Measurements from ENCODE around the gene DLG5. TPM values are rescaled to one million over a fixed set of nuclear protein-coding genes. Genes with fewer than 3 reads are reported as not detected.
"Not testable (repeated sequence)": the region's sequence is repeated elsewhere in the genome, so short reads cannot be mapped to it uniquely, and the experiment has no call there.

DLG5 gene
- total and polyA plus RNA-seq, 2 donors (not counting 1 experiment from before 2014, with no cell fraction given) = 0.51 to 0.54 TPM

DNA sequence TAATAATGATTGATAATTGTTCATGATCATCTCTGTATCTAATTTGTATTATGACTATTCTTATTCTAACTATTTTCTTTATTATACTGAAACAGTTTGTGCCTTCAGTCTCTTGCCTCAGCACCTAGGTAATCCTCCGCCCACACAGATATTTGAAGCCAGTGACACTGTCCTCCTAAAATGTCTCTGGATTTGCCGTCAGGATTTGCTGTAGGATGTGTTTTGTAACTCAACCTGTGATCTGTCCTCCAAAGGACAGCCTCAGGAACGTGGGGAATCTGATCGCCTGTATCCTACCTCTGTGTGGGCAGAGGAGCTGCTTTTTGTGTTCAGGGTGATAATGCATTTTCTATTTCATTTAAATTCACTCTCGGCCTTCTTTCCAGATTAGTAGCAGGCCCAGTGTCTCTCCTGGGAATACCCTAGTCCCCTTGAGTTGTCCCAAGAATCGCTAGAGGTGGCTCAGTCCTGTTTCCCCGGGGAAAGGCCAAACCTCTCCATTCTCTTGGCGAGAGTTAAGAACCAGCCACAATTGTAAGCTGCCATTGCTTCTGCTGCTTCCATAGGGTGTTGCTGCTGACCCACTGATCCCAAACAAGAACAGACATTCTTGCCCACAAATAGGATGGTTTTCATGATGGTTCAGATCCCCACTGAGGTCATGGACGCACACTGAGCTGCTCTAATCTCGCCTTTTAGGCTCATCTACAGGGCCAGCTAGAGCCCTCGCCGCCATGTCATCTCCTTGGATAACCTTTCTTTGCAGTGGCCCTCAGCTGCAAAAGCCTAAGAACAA, 152.7 kb downstream of the DLG5 start:
- Histone ChIP-seq H3K27me3 (replicated peaks in 1 of 4; ENCODE audit: control extremely low read depth in 1 of 4, control insufficient read depth in 3 of 4, insufficient read depth in 4 of 4, low read length in 3 of 4) (no peaks in the 10 kb centered on the region), H3K79me2 (ENCODE audit: control insufficient read depth, insufficient read depth, low read length) (no peaks in the 10 kb centered on the region), H3K4me3 (ENCODE audit: control extremely low read depth in 1 of 5, extremely low read depth in 1 of 5, insufficient read depth in 1 of 5, low read depth in 2 of 5, low read length in 4 of 5) (no peak overlapping the region), H4K20me1 (ENCODE audit: control insufficient read depth, insufficient read depth, low read length, poor library complexity, severe bottlenecking) (no peaks in the 10 kb centered on the region), H3K27ac (ENCODE audit: low read length in 2 of 2) (no peak overlapping the region), H3K4me2 (replicated peaks; ENCODE audit: low read depth, low read length, poor library complexity, severe bottlenecking) (no peak overlapping the region), H3K4me1 (ENCODE audit: control insufficient read depth in 2 of 2, insufficient read depth in 2 of 2, low read length in 2 of 2) (no peaks in the 10 kb centered on the region), H3K9ac (ENCODE audit: low read length) (no peak overlapping the region), H3K9me3 (ENCODE audit: control extremely low read depth in 1 of 3, control insufficient read depth in 2 of 3, insufficient read depth in 1 of 3, low read length in 2 of 3) (peaks cover 2 to 24% (median 8%) of the 10 kb centered on the region in 3 donors), H3K36me3 (replicated peaks in 1 of 2; ENCODE audit: control extremely low read depth in 1 of 2, control insufficient read depth in 1 of 2, extremely low read depth in 1 of 2, insufficient read depth in 2 of 2, low read length in 1 of 2) (no peaks in the 10 kb centered on the region), H2AFZ (ENCODE audit: insufficient read depth, low read depth, low read length, poor library complexity, severe bottlenecking) (no peak overlapping the region)
- Mint-ChIP-seq H3K9me3 (ENCODE audit: insufficient read depth) (peaks cover 10% of the 10 kb centered on the region), H3K27me3 (peaks cover 5% of the 10 kb centered on the region), H3K27ac (no peak overlapping the region), H3K4me1 (no peaks in the 10 kb centered on the region), H3K4me3 (no peak overlapping the region)
- ChIA-PET CTCF (no interaction called here), POLR2A (no interaction called here)
- DNase-seq (no peak), ATAC-seq (ENCODE audit: low read depth) (no peak)
- intact Hi-C loops (cut with micrococcal nuclease) = no loop called here
- TF ChIP-seq, protein P1, sequence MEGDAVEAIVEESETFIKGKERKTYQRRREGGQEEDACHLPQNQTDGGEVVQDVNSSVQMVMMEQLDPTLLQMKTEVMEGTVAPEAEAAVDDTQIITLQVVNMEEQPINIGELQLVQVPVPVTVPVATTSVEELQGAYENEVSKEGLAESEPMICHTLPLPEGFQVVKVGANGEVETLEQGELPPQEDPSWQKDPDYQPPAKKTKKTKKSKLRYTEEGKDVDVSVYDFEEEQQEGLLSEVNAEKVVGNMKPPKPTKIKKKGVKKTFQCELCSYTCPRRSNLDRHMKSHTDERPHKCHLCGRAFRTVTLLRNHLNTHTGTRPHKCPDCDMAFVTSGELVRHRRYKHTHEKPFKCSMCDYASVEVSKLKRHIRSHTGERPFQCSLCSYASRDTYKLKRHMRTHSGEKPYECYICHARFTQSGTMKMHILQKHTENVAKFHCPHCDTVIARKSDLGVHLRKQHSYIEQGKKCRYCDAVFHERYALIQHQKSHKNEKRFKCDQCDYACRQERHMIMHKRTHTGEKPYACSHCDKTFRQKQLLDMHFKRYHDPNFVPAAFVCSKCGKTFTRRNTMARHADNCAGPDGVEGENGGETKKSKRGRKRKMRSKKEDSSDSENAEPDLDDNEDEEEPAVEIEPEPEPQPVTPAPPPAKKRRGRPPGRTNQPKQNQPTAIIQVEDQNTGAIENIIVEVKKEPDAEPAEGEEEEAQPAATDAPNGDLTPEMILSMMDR (IDR thresholded peaks at IDR 0.05) = no peak
- no peak for TF ChIP-seq EZH2 (IDR thresholded peaks at IDR 0.05; ENCODE audit: borderline replicate concordance, insufficient read depth, low read depth, low read length, poor library complexity, severe bottlenecking)
- WGBS (ENCODE audit: insufficient coverage) = 92% methylated on average over 8 of the region's 12 CpGs

DNA sequence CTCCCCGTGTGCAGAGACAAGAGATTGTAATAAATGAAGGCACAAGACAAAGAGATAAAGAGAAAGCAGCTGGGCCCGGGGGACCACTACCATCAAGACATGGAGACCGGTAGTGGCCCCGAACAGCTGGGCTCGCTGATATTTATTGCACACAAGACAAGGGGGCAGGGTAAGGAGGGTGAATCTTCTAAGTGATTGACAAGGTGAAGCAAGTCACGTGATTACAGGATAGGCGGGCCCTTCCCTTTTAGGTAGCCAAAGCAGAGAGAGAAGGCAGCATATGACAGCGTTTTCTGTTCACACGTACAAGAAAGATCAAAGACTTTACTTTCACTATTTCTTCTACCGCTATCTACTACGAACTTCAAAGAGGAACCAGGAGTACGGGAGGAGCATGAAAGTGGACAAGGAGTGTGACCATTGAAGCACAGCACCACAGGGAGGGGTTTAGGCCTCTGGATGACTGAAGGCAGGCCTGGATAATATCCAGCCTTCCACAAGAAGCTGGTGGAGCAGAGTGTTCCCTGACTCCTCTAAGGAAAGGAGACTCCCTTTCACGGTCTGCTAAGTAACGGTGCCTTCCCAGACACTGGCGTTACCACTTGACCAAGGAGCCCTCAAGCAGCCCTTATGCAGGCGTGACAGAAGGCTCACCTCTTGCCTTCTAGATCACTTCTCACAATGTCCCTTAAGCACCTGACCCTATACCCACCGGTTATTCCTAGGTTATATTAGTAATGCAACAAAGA, 153.5 kb downstream of the DLG5 start:
- H3K36me3 ChIP-seq (replicated peaks in 1 of 2; ENCODE audit: control extremely low read depth in 1 of 2, control insufficient read depth in 1 of 2, extremely low read depth in 1 of 2, insufficient read depth in 2 of 2, low read length in 1 of 2); H3K4me1 Mint-ChIP-seq; H3K9ac ChIP-seq (ENCODE audit: low read length); H3K27me3 ChIP-seq (replicated peaks in 1 of 4; ENCODE audit: control extremely low read depth in 1 of 4, control insufficient read depth in 3 of 4, insufficient read depth in 4 of 4, low read length in 3 of 4); H3K4me1 ChIP-seq (ENCODE audit: control insufficient read depth in 2 of 2, insufficient read depth in 2 of 2, low read length in 2 of 2); DNase-seq; H3K27ac Mint-ChIP-seq; ATAC-seq (ENCODE audit: low read depth); H3K27ac ChIP-seq (ENCODE audit: low read length in 2 of 2); intact Hi-C loops (cut with micrococcal nuclease); H4K20me1 ChIP-seq (ENCODE audit: control insufficient read depth, insufficient read depth, low read length, poor library complexity, severe bottlenecking); H2AFZ ChIP-seq (ENCODE audit: insufficient read depth, low read depth, low read length, poor library complexity, severe bottlenecking); H3K4me3 ChIP-seq (ENCODE audit: control extremely low read depth in 1 of 5, extremely low read depth in 1 of 5, insufficient read depth in 1 of 5, low read depth in 2 of 5, low read length in 4 of 5); H3K27me3 Mint-ChIP-seq; CTCF ChIA-PET; H3K79me2 ChIP-seq (ENCODE audit: control insufficient read depth, insufficient read depth, low read length); H3K4me2 ChIP-seq (replicated peaks; ENCODE audit: low read depth, low read length, poor library complexity, severe bottlenecking); H3K4me3 Mint-ChIP-seq; POLR2A ChIA-PET: not testable (repeated sequence)
- 66% methylated on average over 2 of the region's 17 CpGs for WGBS (ENCODE audit: insufficient coverage)
- H3K9me3 Mint-ChIP-seq (ENCODE audit: insufficient read depth) = peaks cover 10% of the 10 kb centered on the region
- H3K9me3 ChIP-seq (ENCODE audit: control extremely low read depth in 1 of 3, control insufficient read depth in 2 of 3, insufficient read depth in 1 of 3, low read length in 2 of 3) = peaks cover 2 to 24% (median 8%) of the 10 kb centered on the region in 3 donors
